Bone marrow (tissue), 2 donors: ENCODE results near the gene RBM19.
A peak's percentile ranks its signal among the peaks of the same experiment; 100 is the strongest.
"Not testable (repeated sequence)": the region's sequence is repeated elsewhere in the genome, so short reads cannot be mapped to it uniquely, and the experiment has no call there.

Source experiments
- DNase-seq, 2 donors: peaks; one replicate each; lab custom pipeline; 2025; lab: John Stamatoyannopoulos, UW

The RBM19 gene

GRCh38 chr12:113965951-113966797 is at the start of gene RBM19:
RBM19 (minus strand) TSS chr12:113966325; CDS start chr12:113966227, 98 bp downstream.
- DNase-seq: peak; percentile 82 to 95

GRCh38 chr12:114015851-114016250 is 49.7 kb upstream of the RBM19 start:
- DNase-seq: no peak

- no peak for DNase-seq
These were observed 47.6 kb upstream of the RBM19 start for GRCh38 chr12:114013575-114014345.

- no peak for DNase-seq
These were observed 46.8 kb upstream of the RBM19 start for GRCh38 chr12:114012744-114013431.

GRCh38 chr12:114011711-114012110 is 45.6 kb upstream of the RBM19 start:
- DNase-seq: no peak

- no peak for DNase-seq
These were observed 40.6 kb upstream of the RBM19 start for GRCh38 chr12:114006482-114007425.

- DNase-seq: no peak
These were observed 38.3 kb upstream of the RBM19 start for GRCh38 chr12:114004402-114004801.

- no peak for DNase-seq
These were observed 37.2 kb upstream of the RBM19 start for GRCh38 chr12:114003286-114003685.

GRCh38 chr12:114001511-114002340 is 35.6 kb upstream of the RBM19 start:
- DNase-seq: no peak

GRCh38 chr12:114000861-114001260 is 34.7 kb upstream of the RBM19 start:
- DNase-seq: no peak

- DNase-seq: not testable (repeated sequence)
These were observed 34.1 kb upstream of the RBM19 start for GRCh38 chr12:114000261-114000660.

- DNase-seq: no peak
These were observed 31.2 kb upstream of the RBM19 start for GRCh38 chr12:113997365-113997764.

GRCh38 chr12:113996026-113996425 is 29.9 kb upstream of the RBM19 start:
- DNase-seq: no peak

- DNase-seq: no peak
These were observed 27.9 kb upstream of the RBM19 start for GRCh38 chr12:113994051-113994450.

- not testable (repeated sequence) for DNase-seq
These were observed 26.6 kb upstream of the RBM19 start for GRCh38 chr12:113992751-113993150.

GRCh38 chr12:113991224-113992044 is 25.3 kb upstream of the RBM19 start:
- DNase-seq: no peak

GRCh38 chr12:113990250-113991223 is 24.4 kb upstream of the RBM19 start:
- DNase-seq: no peak

GRCh38 chr12:113988976-113989375 is 22.9 kb upstream of the RBM19 start:
- DNase-seq: no peak
